Iris pigment epithelial cell (primary cell): ENCODE results near the gene MLLT3.
A peak's percentile ranks its signal among the peaks of the same experiment; 100 is the strongest.

Experiments used
- DNase-seq: peaks from one replicate; pipeline ENCODE4 v3.0.0-alpha.2; 2011; ENCODE audit warnings: low read depth

Gene MLLT3

GRCh38 chr9:20512106-20512505 is 110.2 kb downstream of the MLLT3 start:
- DNase-seq: peak; percentile 83

- DNase-seq: no peak
Observed at GRCh38 chr9:20511686-20512085, 110.6 kb downstream of the MLLT3 start.

GRCh38 chr9:20509466-20509865 is 112.8 kb downstream of the MLLT3 start:
- no peak for DNase-seq

GRCh38 chr9:20508242-20508641 is 114.1 kb downstream of the MLLT3 start:
- DNase-seq: peak; percentile 9

- peak; percentile 8 for DNase-seq
Observed at GRCh38 chr9:20507431-20507830, 114.9 kb downstream of the MLLT3 start.

GRCh38 chr9:20506099-20506900 is 116.0 kb downstream of the MLLT3 start:
- DNase-seq: no peak

- DNase-seq: no peak
Observed at GRCh38 chr9:20505574-20505973, 116.7 kb downstream of the MLLT3 start.

GRCh38 chr9:20504930-20505329 is 117.4 kb downstream of the MLLT3 start:
- no peak for DNase-seq

GRCh38 chr9:20500101-20500500 is 122.2 kb downstream of the MLLT3 start:
- DNase-seq: no peak

- DNase-seq: no peak
Observed at GRCh38 chr9:20499013-20499412, 123.3 kb downstream of the MLLT3 start.

GRCh38 chr9:20496328-20496727 is 126.0 kb downstream of the MLLT3 start:
- no peak for DNase-seq

GRCh38 chr9:20495098-20495497 is 127.2 kb downstream of the MLLT3 start:
- no peak for DNase-seq

- no peak for DNase-seq
Observed at GRCh38 chr9:20494035-20494434, 128.3 kb downstream of the MLLT3 start.

- DNase-seq: no peak
Observed at GRCh38 chr9:20492772-20493171, 129.5 kb downstream of the MLLT3 start.

GRCh38 chr9:20491612-20492011 is 130.7 kb downstream of the MLLT3 start:
- DNase-seq: no peak

GRCh38 chr9:20490246-20490834 is 132.0 kb downstream of the MLLT3 start:
- no peak for DNase-seq

GRCh38 chr9:20488691-20489090 is 133.6 kb downstream of the MLLT3 start:
- DNase-seq: no peak

- no peak for DNase-seq
Observed at GRCh38 chr9:20486552-20486951, 135.7 kb downstream of the MLLT3 start.

- DNase-seq: no peak
Observed at GRCh38 chr9:20481437-20481836, 140.9 kb downstream of the MLLT3 start.

- DNase-seq: no peak
Observed at GRCh38 chr9:20480249-20480648, 142.1 kb downstream of the MLLT3 start.

GRCh38 chr9:20479419-20480155 is 142.7 kb downstream of the MLLT3 start:
- DNase-seq: peak; percentile 64

GRCh38 chr9:20478786-20479185 is 143.5 kb downstream of the MLLT3 start:
- DNase-seq: no peak
